PC-9 (cell line): Measurements from ENCODE around the gene MYCN. TPM values are rescaled to one million over a fixed set of nuclear protein-coding genes. Genes with fewer than 3 reads are reported as not detected.
"Not testable (repeated sequence)": the region's sequence is repeated elsewhere in the genome, so short reads cannot be mapped to it uniquely, and the experiment has no call there.

Experiments used
- BruUV-seq: library from RNA; stranded (reverse); fragments of 400-500 nt; replicated peaks from 2 replicates; lab custom pipeline; 2021; lab: Mats Ljungman, UMichigan
- CTCF ChIA-PET: fragments of 300-600 bp; sonication (Branson Sonifier 250); formaldehyde crosslinking; loops from one replicate; lab custom pipeline; 2022; ENCODE audit warnings: antibody characterized with exemption; lab: Charles Lee
- POLR2A ChIA-PET: fragments of 300-600 bp; sonication (Branson Sonifier 250); formaldehyde crosslinking; loops from one replicate; lab custom pipeline; 2022; ENCODE audit warnings: antibody characterized with exemption; ENCODE audit not compliant: unreplicated experiment; lab: Charles Lee
- DNase-seq, 2 experiments: peaks; one replicate each; pipeline versions ENCODE4 v3.0.0 to v3.0.0-alpha.2; 2015 to 2022; ENCODE audit warnings: mixed read lengths in 1 of 2
- H2AFZ ChIP-seq: fragments of 200-600 bp; sonication (generic); 2 replicates; pipeline ENCODE4 v1.8.1; 2017; ENCODE audit warnings: antibody characterized with exemption
- H3F3A ChIP-seq: fragments of 200-600 bp; sonication (generic); 2 replicates; pipeline ENCODE4 v1.8.1; 2017; ENCODE audit warnings: antibody characterized with exemption, mild to moderate bottlenecking, low read depth; ENCODE audit not compliant: insufficient read depth
- H3K27ac ChIP-seq: fragments of 200-600 bp; sonication (generic); 2 replicates; pipeline ENCODE4 v1.6.1; 2016; ENCODE audit warnings: mixed run types
- H3K27me3 ChIP-seq: fragments of 200-600 bp; sonication (generic); 2 replicates; pipeline ENCODE4 v1.6.1; 2016; ENCODE audit warnings: low read depth, mixed run types; ENCODE audit not compliant: insufficient read depth
- H3K36me3 ChIP-seq: fragments of 200-600 bp; sonication (generic); 2 replicates; pipeline ENCODE4 v1.6.1; 2016; ENCODE audit warnings: low read depth, mixed run types
- H3K4me1 ChIP-seq: fragments of 200-600 bp; sonication (generic); replicated peaks from 2 replicates; pipeline ENCODE4 v1.6.1; 2016; ENCODE audit warnings: mixed run types; ENCODE audit not compliant: insufficient read depth
- H3K4me2 ChIP-seq: fragments of 200-600 bp; sonication (generic); 2 replicates; pipeline ENCODE4 v1.6.1; 2017; ENCODE audit warnings: mixed run types
- H3K4me3 ChIP-seq: fragments of 200-600 bp; sonication (generic); 2 replicates; pipeline ENCODE4 v1.6.1; 2016; ENCODE audit warnings: mixed run types
- H3K79me2 ChIP-seq: fragments of 200-600 bp; sonication (generic); 2 replicates; pipeline ENCODE4 v1.6.1; 2017; ENCODE audit warnings: low read depth, mixed run types
- H3K9me2 ChIP-seq: fragments of 200-600 bp; sonication (generic); 2 replicates; pipeline ENCODE4 v1.8.1; 2017; ENCODE audit warnings: mild to moderate bottlenecking; ENCODE audit not compliant: insufficient read depth
- H3K9me3 ChIP-seq: fragments of 200-600 bp; sonication (generic); 2 replicates; pipeline ENCODE4 v1.8.1; 2016; ENCODE audit warnings: low read depth; ENCODE audit not compliant: insufficient read depth
- H4K20me1 ChIP-seq: fragments of 200-600 bp; sonication (generic); 2 replicates; pipeline ENCODE4 v1.8.1; 2017; ENCODE audit not compliant: insufficient read depth
- EZH2 ChIP-seq: fragments of 200-600 bp; sonication (generic); IDR thresholded peaks from 2 replicates; pipeline ENCODE4 v1.8.0; 2017; ENCODE audit warnings: antibody characterized with exemption, low read depth
- intact Hi-C: fragments of 100-400 bp; cut with micrococcal nuclease; formaldehyde crosslinking; loops from one replicate; pipeline ENCODE4 v1.10.0; 2022; ENCODE audit not compliant: unreplicated experiment
- total RNA-seq: library from RNA; stranded (reverse); gene quantifications from 2 replicates; pipeline ENCODE4 v1.2.3, GENCODE V29; 2021
- TF ChIP-seq, protein P1 (sequence below): fragments of 200-600 bp; sonication (generic); conservative IDR thresholded peaks from 2 replicates; pipeline ENCODE4 v1.6.1; 2017; ENCODE audit warnings: mixed run types, antibody characterized with exemption, mild to moderate bottlenecking, moderate library complexity

MYCN gene
- total RNA-seq, 1 experiment from 2014 or later = not detected

DNA sequence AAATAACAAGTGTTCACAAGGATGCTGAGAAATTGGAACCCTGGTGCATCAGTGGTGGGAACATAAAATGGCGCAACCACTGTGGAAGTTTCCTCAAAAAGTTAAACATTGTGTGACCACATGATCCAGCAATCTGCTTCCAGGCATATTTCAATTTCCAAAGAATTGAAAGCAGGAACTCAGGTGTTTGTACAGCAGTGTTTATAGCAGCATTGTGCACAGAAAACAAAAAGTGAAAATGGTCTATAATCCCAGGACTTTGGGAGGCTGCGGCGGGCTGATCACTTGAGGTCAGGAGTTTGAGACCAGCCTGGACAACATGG lies 38.6 kb upstream of the MYCN start:
- Histone ChIP-seq H3K27ac (no peak overlapping the region), H2AFZ (no peak overlapping the region), H3K9me3 (no peaks in the 10 kb centered on the region), H3K79me2 (no peaks in the 10 kb centered on the region), H4K20me1 (no peaks in the 10 kb centered on the region), H3K27me3 (peaks cover 3% of the 10 kb centered on the region; the same call in 1 of the 2 replicates), H3K4me2 (no peak overlapping the region), H3K4me1 (no peaks in the 10 kb centered on the region), H3K36me3 (no peaks in the 10 kb centered on the region), H3K9me2 (no peaks in the 10 kb centered on the region), H3K4me3 (no peak overlapping the region), H3F3A (no peaks in the 10 kb centered on the region)
- no peak for DNase-seq
- TF ChIP-seq, protein P1, sequence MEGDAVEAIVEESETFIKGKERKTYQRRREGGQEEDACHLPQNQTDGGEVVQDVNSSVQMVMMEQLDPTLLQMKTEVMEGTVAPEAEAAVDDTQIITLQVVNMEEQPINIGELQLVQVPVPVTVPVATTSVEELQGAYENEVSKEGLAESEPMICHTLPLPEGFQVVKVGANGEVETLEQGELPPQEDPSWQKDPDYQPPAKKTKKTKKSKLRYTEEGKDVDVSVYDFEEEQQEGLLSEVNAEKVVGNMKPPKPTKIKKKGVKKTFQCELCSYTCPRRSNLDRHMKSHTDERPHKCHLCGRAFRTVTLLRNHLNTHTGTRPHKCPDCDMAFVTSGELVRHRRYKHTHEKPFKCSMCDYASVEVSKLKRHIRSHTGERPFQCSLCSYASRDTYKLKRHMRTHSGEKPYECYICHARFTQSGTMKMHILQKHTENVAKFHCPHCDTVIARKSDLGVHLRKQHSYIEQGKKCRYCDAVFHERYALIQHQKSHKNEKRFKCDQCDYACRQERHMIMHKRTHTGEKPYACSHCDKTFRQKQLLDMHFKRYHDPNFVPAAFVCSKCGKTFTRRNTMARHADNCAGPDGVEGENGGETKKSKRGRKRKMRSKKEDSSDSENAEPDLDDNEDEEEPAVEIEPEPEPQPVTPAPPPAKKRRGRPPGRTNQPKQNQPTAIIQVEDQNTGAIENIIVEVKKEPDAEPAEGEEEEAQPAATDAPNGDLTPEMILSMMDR = no peak
- no peak for TF ChIP-seq EZH2
- no TSS peak for BruUV-seq
- POLR2A ChIA-PET = no interaction called here
- CTCF ChIA-PET = no interaction called here
- intact Hi-C loops = no loop called here

DNA sequence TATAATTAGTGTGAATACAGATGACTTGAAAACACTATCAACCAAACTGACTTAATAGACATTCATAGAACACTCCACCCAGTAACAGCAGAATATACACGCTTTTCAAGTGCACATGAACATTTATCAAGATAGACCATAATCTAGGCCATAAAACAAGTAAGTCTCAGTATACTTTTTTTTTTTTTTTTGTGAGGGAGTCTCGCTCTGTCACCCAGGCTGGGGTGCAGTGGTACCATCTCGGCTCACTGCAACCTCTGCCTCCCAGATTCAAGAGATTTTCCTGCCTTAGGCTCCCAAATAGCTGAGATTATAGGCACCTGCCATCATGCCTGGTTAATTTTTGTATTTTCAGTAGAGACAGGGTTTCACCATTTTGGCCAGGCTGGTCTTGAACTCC lies 36.4 kb upstream of the MYCN start:
- H3K27ac ChIP-seq, DNase-seq, H3K9me3 ChIP-seq, H3K4me3 ChIP-seq, POLR2A ChIA-PET, H3K4me1 ChIP-seq, intact Hi-C loops, H2AFZ ChIP-seq, H3K36me3 ChIP-seq, H3K4me2 ChIP-seq, H3K9me2 ChIP-seq, CTCF ChIA-PET, H4K20me1 ChIP-seq, H3F3A ChIP-seq, BruUV-seq, H3K79me2 ChIP-seq, H3K27me3 ChIP-seq: not testable (repeated sequence)

DNA sequence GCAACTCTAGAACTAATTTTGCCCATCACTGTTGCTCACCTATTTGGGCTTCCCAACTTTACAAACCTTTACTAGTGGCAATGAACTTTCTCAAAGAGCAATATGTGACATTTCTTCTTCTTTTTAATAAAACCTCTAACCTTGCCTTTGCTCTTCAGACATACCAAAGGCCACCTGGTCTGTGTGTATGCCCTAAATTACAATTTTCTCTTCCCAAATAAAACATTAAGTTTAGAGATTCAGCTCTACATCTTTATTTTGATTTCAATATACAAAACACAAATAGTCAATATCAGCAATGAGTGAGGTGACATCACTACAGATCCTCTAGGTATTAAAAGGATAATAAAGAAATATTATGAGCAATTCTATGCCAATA lies 35.1 kb upstream of the MYCN start:
- TF ChIP-seq, protein P1 = no peak
- no peak for TF ChIP-seq EZH2
- ChIA-PET CTCF (no interaction called here), POLR2A (no interaction called here)
- Histone ChIP-seq H3K4me3 (no peak overlapping the region), H3K27me3 (peaks cover 5% of the 10 kb centered on the region), H3K36me3 (no peaks in the 10 kb centered on the region), H3F3A (no peaks in the 10 kb centered on the region), H4K20me1 (no peaks in the 10 kb centered on the region), H3K9me2 (no peaks in the 10 kb centered on the region), H3K4me2 (no peak overlapping the region), H3K4me1 (no peaks in the 10 kb centered on the region), H3K79me2 (no peaks in the 10 kb centered on the region), H3K27ac (no peak overlapping the region), H3K9me3 (no peaks in the 10 kb centered on the region), H2AFZ (no peak overlapping the region)
- BruUV-seq = no TSS peak
- intact Hi-C loops = no loop called here
- no peak for DNase-seq

DNA sequence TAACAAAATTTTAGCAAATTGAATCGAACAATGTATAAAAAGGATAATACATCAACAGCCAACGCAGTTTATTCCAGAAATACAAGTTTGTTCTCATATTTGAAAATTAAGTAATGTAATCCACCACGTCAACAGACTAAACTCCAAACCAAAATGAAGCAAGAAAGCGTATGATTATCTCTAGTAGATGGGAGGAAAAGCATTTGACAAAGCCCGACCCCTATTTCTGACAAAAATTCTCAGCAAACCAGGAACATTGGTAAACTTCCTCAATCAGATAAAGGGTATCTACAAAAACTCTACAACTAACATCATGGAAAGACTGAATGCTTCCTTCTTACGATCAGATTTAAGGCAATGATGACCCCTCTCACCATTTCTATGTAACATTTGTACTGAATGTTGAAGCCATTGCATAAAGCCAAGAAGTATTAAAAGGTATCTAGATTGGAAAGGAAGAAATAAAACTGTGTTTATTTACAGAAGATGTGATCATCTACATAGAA lies 34.3 kb upstream of the MYCN start:
- BruUV-seq = no TSS peak
- intact Hi-C loops = no loop called here
- Histone ChIP-seq H3K4me2 (no peak overlapping the region), H3K9me3 (no peaks in the 10 kb centered on the region), H2AFZ (no peak overlapping the region), H3K4me1 (no peaks in the 10 kb centered on the region), H3K4me3 (no peak overlapping the region), H3K27me3 (peaks cover 8% of the 10 kb centered on the region), H3K9me2 (no peaks in the 10 kb centered on the region), H4K20me1 (no peaks in the 10 kb centered on the region), H3K79me2 (no peaks in the 10 kb centered on the region), H3K36me3 (no peaks in the 10 kb centered on the region), H3F3A (no peaks in the 10 kb centered on the region), H3K27ac (no peak overlapping the region)
- TF ChIP-seq, protein P1 = no peak
- no peak for TF ChIP-seq EZH2
- CTCF ChIA-PET = no interaction called here
- POLR2A ChIA-PET = no interaction called here
- no peak for DNase-seq
